ENCODE data around the gene F2RL1. TPM values are rescaled to one million over a fixed set of nuclear protein-coding genes. Genes with fewer than 3 reads are reported as not detected.
"Not testable (repeated sequence)": the region's sequence is repeated elsewhere in the genome, so short reads cannot be mapped to it uniquely, and the experiment has no call there.

The F2RL1 gene
- 100 to 1,000 TPM; 174 to 180 TPM for total RNA-seq
- long read RNA-seq, transcript F2RL1-201 (2 exons, 2,914 nt) = major isoform, 266 of 358 reads
- long read RNA-seq, partial matches to known transcripts = 91 of 358 reads
- long read RNA-seq, other reads (novel, unspliced or antisense) = 0 of 358 reads

GRCh38 chr5:76818844-76819831, at the start of gene F2RL1:
Gene F2RL1, plus strand, starts transcription at chr5:76819030. Its CDS starts 153 bp downstream, at chr5:76819183.
- DNase-seq = peak; percentile 92 to 93
- intact Hi-C loops (cut with DNase I, micrococcal nuclease) = no loop called here
- peak; percentile 79 for ATAC-seq

- peak in 1 of 2 donors; percentile 0 for DNase-seq
- ATAC-seq = not testable (repeated sequence)
- intact Hi-C loops (cut with DNase I, micrococcal nuclease) = loop anchor here in 1 of 2 donors (10.0 kb wide), 2 partner anchors 46 to 166 kb away; no protein-coding TSS in a partner anchor
Measured at GRCh38 chr5:76771041-76771440, 47.8 kb upstream of the F2RL1 start.

GRCh38 chr5:76771705-76772405, 47.0 kb upstream of the F2RL1 start:
- ATAC-seq = no peak
- intact Hi-C loops (cut with DNase I, micrococcal nuclease) = loop anchor here in 1 of 2 donors (10.0 kb wide), 2 partner anchors 47 to 167 kb away; no protein-coding TSS in a partner anchor
- no peak for DNase-seq

GRCh38 chr5:76775921-76776320, 42.9 kb upstream of the F2RL1 start:
- intact Hi-C loops (cut with DNase I, micrococcal nuclease) = loop anchor here in 1 of 2 donors (10.0 kb wide), 2 partner anchors 51 to 171 kb away; no protein-coding TSS in a partner anchor
- DNase-seq (no peak), ATAC-seq (no peak)

GRCh38 chr5:76776391-76776790, 42.4 kb upstream of the F2RL1 start:
- intact Hi-C loops (cut with DNase I, micrococcal nuclease) = loop anchor here in 1 of 2 donors (10.0 kb wide), 2 partner anchors 52 to 172 kb away; no protein-coding TSS in a partner anchor
- ATAC-seq (no peak), DNase-seq (no peak)

- intact Hi-C loops (cut with DNase I, micrococcal nuclease); DNase-seq; ATAC-seq: not testable (repeated sequence)
Measured at GRCh38 chr5:76780616-76781015, 38.2 kb upstream of the F2RL1 start.

- DNase-seq = no peak
- intact Hi-C loops (cut with DNase I, micrococcal nuclease) = no loop called here
- no peak for ATAC-seq
Measured at GRCh38 chr5:76781775-76782174, 37.1 kb upstream of the F2RL1 start.

- no peak for DNase-seq
Measured at GRCh38 chr5:76782444-76782843, 36.4 kb upstream of the F2RL1 start.

GRCh38 chr5:76787237-76787636, 31.6 kb upstream of the F2RL1 start:
- intact Hi-C loops (cut with DNase I, micrococcal nuclease) = no loop called here

More at GRCh38 chr5:76782444-76782843, 36.4 kb upstream of the F2RL1 start:
- intact Hi-C loops (cut with DNase I, micrococcal nuclease) = no loop called here
- ATAC-seq = no peak

DNA sequence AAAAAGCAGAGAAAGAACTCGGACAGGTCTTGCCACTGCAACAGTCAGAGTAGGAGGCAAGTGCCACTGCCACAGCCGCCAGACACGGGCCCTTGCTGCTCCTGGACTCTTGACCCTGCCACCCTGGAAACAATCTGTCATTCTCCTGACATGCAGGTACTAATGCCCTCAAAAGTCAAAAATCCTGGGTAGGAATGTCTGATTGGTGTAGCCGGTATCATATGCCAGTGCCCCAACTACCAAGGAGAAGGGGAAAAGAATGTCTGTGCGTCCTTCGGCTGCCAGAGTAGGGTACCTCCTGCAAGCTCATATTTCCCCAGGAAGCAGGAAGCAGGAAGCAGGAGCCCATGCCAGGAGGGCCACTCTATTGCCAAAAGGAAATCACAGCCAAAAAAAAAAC, 30.5 kb upstream of the F2RL1 start:
- ATAC-seq (peak; percentile 68), DNase-seq (peak; percentile 55 to 68)
- intact Hi-C loops (cut with DNase I, micrococcal nuclease) = no loop called here

More at GRCh38 chr5:76787237-76787636, 31.6 kb upstream of the F2RL1 start:
- DNase-seq (peak in 1 of 2 donors; percentile 45), ATAC-seq (peak; percentile 28)

DNA sequence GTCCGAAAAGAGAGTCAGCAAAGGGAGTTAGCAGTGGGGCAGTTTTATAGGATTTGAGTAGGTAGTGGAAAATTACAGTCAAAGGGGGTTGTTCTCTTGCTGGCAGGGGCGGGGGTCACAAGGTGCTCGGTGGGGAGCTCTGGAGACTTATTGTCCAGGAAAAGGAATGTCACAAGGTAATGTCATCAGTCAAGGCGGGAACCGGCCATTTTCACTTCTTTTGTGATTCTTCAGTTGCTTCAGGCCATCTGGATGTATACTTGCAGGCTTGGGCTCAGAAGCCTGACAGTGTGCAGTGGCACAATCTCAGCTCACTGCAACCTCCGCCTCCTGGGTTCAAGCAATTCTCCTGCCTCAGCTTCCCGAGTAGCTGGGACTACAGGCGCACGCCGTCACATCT, 29.6 kb upstream of the F2RL1 start:
- DNase-seq; intact Hi-C loops (cut with DNase I, micrococcal nuclease): not testable (repeated sequence)

GRCh38 chr5:76789991-76790581, 28.7 kb upstream of the F2RL1 start:
- no peak for ATAC-seq
- DNase-seq = no peak
- intact Hi-C loops (cut with DNase I, micrococcal nuclease) = no loop called here

More for the DNA sequence above, 29.6 kb upstream of the F2RL1 start:
- ATAC-seq = not testable (repeated sequence)

DNA sequence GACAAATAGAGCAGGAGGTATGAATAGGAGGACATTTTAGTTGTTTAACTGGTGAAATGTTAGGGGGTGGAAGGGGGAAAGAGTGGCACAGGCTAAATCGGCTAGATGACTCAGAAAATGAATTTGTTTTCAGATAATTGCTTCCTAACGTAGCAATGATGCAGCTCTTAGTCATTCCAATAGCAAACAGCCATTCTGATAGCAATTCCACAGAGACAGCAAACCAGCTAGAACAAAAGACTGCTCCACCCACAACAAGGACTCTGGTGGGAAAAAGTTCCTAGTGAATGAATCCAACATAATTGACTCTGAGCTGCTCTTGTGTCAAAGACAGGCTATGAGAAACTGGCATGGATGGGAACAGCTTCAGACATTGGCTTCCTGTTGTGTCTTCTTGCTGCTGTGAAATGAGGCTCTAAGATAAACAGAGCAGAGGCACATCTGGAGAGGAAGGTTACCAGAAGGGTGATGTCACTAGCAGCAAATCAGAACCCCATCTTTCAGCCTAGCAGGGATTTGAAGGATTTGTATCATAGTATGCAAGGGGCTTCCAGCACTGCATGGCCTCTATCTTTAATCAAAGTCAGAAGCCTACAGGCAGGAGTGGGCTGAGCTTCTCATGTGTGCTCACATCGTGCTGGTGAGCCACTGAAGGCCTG, 28.1 kb upstream of the F2RL1 start:
- DNase-seq (no peak), ATAC-seq (peak; percentile 15)
- intact Hi-C loops (cut with DNase I, micrococcal nuclease) = no loop called here

DNA sequence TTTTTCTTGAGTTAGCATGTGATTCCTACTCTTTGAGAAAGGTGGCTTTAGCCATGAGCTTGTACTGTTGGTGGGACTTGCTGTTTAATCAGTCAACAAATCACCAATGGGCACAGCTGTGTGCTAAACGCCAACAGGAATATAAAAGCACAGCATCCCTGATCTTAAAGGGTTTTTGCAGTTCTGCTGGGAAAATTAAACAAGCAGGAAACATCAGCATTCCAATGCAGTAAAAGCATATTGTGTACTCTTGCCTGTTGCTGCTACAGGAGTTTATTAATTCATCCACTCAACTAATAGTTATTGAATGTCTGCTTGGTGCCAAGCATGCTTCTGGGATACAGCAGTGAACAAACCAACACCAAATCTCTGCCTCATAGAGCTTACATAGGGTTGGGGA, 27.4 kb upstream of the F2RL1 start:
- no peak for ATAC-seq
- intact Hi-C loops (cut with DNase I, micrococcal nuclease) = no loop called here
- DNase-seq = no peak

- intact Hi-C loops (cut with DNase I, micrococcal nuclease) = no loop called here
- DNase-seq (no peak), ATAC-seq (no peak)
Measured at GRCh38 chr5:76794871-76795270, 24.0 kb upstream of the F2RL1 start.

- intact Hi-C loops (cut with DNase I, micrococcal nuclease) = no loop called here
- DNase-seq (no peak), ATAC-seq (no peak)
Measured at GRCh38 chr5:76799588-76799987, 19.2 kb upstream of the F2RL1 start.

GRCh38 chr5:76800579-76800978, 18.3 kb upstream of the F2RL1 start:
- intact Hi-C loops (cut with DNase I, micrococcal nuclease) = no loop called here
- DNase-seq = no peak
- no peak for ATAC-seq

DNA sequence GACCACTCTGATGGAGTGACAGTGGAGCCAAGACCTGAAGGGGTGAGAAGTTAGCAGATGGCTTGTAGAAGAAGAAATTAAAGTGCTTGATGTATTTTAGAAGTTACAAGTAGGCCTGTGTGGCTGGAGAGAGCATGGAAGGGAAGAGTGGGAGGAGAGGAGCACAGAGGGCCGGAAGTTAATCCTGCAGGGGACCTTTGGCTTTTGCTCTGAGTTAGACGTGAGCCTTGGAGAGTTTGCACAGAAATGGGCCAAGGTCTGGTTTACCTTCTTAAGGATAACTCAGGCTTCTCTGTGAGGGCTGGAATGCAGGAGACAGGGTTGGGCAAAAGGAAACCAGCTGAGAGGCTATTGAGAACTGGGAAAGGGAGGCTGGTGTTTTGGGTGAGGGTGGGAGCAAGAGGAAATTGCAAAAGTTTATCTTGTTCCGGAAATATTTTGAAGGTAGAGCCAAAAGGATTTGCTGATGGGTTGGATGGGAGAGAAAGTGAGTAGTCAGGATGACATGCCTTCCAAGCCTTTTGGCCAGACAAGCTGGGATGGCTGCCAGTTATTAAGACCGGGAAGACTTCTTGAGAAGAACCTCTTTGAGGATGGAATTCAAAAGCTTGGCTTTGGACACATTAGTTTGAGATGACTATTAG, 17.5 kb upstream of the F2RL1 start:
- DNase-seq = no peak
- ATAC-seq = no peak
- intact Hi-C loops (cut with DNase I, micrococcal nuclease) = no loop called here
